AG09309 (cell line): ENCODE measurements around the gene GJB1.
"Not testable (repeated sequence)": the region's sequence is repeated elsewhere in the genome, so short reads cannot be mapped to it uniquely, and the experiment has no call there.

Source experiments
- DNase-seq: peaks from one replicate; pipeline ENCODE4 v3.0.0-alpha.2; 2010; ENCODE audit warnings: low read depth
- H3K4me3 ChIP-seq: 2 replicates; pipeline ENCODE4 v1.5.1; 2011; ENCODE audit warnings: mild to moderate bottlenecking, low read depth, low read length, moderate library complexity; ENCODE audit not compliant: control insufficient read depth
- CTCF ChIP-seq: IDR thresholded peaks from 2 replicates; pipeline ENCODE4 v1.5.1; 2011; ENCODE audit warnings: mild to moderate bottlenecking, low read depth, low read length, inconsistent platforms; ENCODE audit not compliant: insufficient read depth, control insufficient read depth; ENCODE audit errors: missing control alignments

The GJB1 gene

GRCh38 chrX:71222929-71223328 lies at the start of gene GJB1:
Gene GJB1 (plus strand): TSS chrX:71223224. CDS start chrX:71223708, 484 bp downstream.
- no peak for DNase-seq
- H3K4me3 ChIP-seq: no peak within 1 kb of the TSS
- TF ChIP-seq CTCF: no peak

- TF ChIP-seq CTCF: no peak
- no peak for DNase-seq
- H3K4me3 ChIP-seq: no peak overlapping the region
These were observed 49.6 kb upstream of the GJB1 start for GRCh38 chrX:71173440-71173839.

GRCh38 chrX:71174795-71175194 lies 48.2 kb upstream of the GJB1 start:
- no peak for DNase-seq
- H3K4me3 ChIP-seq: no peak overlapping the region
- no peak for TF ChIP-seq CTCF

- no peak for DNase-seq
- H3K4me3 ChIP-seq: no peak overlapping the region
- no peak for TF ChIP-seq CTCF
These were observed 47.5 kb upstream of the GJB1 start for GRCh38 chrX:71175531-71175930.

GRCh38 chrX:71177327-71177726 lies 45.7 kb upstream of the GJB1 start:
- DNase-seq: no peak
- TF ChIP-seq CTCF: no peak
- H3K4me3 ChIP-seq: no peak overlapping the region

GRCh38 chrX:71178908-71179307 lies 44.1 kb upstream of the GJB1 start:
- no peak overlapping the region for H3K4me3 ChIP-seq
- peak; percentile 73 for TF ChIP-seq CTCF
- peak; percentile 16 for DNase-seq

- not testable (repeated sequence) for H3K4me3 ChIP-seq, DNase-seq
These were observed 42.3 kb upstream of the GJB1 start for GRCh38 chrX:71180579-71181265.
